Measurements from ENCODE around the gene DLEC1.

Gene DLEC1

DNA sequence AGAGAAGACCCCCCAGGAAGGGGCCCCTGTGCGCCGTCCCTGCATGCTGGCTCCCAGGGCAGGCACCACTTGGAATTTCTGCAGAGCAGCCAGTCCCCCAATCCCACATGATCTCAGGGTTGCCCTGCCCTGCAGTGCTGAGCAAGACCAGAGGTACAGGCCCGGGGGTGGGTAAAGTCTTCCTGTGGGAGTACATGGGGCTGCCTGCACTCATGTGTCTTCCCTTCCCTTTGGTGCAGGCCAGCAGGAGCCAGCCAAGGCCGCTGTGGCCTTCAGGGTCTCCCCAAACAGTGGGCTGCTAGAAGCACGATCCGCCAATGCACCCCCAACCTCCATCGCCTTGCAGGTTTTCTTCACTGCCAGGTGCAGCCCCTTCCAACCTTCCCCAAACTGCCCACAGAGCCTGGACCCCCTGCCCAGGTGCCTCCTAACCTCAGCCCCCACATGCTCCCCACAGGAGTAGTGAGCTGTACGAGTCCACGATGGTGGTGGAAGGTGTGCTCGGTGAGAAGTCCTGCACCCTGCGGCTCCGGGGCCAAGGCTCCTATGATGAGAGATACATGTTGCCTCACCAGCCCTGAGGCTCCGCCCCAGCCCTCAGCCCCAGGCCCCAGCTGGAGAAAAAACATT, 82.9 kb downstream of the DLEC1 start (continued):
- TF ChIP-seq, protein P1, sequence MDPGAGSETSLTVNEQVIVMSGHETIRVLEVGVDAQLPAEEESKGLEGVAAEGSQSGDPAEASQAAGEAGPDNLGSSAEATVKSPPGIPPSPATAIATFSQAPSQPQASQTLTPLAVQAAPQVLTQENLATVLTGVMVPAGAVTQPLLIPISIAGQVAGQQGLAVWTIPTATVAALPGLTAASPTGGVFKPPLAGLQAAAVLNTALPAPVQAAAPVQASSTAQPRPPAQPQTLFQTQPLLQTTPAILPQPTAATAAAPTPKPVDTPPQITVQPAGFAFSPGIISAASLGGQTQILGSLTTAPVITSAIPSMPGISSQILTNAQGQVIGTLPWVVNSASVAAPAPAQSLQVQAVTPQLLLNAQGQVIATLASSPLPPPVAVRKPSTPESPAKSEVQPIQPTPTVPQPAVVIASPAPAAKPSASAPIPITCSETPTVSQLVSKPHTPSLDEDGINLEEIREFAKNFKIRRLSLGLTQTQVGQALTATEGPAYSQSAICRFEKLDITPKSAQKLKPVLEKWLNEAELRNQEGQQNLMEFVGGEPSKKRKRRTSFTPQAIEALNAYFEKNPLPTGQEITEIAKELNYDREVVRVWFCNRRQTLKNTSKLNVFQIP (CRISPR knock-in tag; IDR thresholded peaks at IDR 0.05; ENCODE audit: borderline replicate concordance, low read depth): no peak

DNA sequence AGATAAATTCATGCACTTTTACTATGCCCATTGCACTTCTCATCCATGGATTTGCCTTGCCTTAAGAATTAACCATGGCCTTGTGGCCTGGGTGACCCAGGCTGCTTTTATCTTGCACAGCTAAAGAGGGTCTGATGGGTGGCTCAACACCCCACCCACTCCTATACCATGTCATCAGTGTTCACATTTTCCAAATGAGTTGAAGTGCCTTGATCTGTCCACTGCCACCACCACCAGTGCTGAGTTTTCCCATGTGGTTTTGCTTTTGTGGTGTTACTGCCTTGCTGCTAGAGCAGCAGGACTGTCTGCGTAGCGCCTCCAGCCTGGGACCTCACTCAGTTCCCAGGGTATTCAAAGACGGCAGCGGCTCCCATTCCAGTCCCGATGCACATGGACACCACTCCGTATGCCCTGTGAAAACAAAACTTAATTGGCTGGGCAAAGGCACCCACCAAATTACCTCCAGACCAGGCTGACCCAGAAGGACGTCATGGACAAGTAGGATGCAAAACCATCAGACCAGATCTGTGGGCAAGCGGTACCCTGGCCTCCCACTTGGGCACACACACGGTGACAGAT, 83.8 kb downstream of the DLEC1 start:
- TF ChIP-seq CSRNP3 (CRISPR knock-in tag; IDR thresholded peaks at IDR 0.05): no peak
- TF ChIP-seq ZNF565 (CRISPR knock-in tag; conservative IDR thresholded peaks at IDR 0.05; ENCODE audit: low read depth): no peak
- no peak for TF ChIP-seq TOX (CRISPR knock-in tag; IDR thresholded peaks at IDR 0.05; ENCODE audit: borderline replicate concordance)
- TF ChIP-seq BACH2 (CRISPR knock-in tag; IDR thresholded peaks at IDR 0.05; ENCODE audit: borderline replicate concordance): no peak
- TF ChIP-seq ISL1 (CRISPR knock-in tag; IDR thresholded peaks at IDR 0.05): no peak
- TF ChIP-seq TSHZ2 (CRISPR knock-in tag; IDR thresholded peaks at IDR 0.05): no peak
- no peak for TF ChIP-seq GLIS3 (CRISPR knock-in tag; IDR thresholded peaks at IDR 0.05)
- TF ChIP-seq ZC3H10 (CRISPR knock-in tag; IDR thresholded peaks at IDR 0.05): no peak
- TF ChIP-seq, protein P2, sequence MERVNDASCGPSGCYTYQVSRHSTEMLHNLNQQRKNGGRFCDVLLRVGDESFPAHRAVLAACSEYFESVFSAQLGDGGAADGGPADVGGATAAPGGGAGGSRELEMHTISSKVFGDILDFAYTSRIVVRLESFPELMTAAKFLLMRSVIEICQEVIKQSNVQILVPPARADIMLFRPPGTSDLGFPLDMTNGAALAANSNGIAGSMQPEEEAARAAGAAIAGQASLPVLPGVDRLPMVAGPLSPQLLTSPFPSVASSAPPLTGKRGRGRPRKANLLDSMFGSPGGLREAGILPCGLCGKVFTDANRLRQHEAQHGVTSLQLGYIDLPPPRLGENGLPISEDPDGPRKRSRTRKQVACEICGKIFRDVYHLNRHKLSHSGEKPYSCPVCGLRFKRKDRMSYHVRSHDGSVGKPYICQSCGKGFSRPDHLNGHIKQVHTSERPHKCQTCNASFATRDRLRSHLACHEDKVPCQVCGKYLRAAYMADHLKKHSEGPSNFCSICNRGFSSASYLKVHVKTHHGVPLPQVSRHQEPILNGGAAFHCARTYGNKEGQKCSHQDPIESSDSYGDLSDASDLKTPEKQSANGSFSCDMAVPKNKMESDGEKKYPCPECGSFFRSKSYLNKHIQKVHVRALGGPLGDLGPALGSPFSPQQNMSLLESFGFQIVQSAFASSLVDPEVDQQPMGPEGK (CRISPR knock-in tag; IDR thresholded peaks at IDR 0.05; ENCODE audit: borderline replicate concordance): no peak
- no peak for TF ChIP-seq ZFP3 (CRISPR knock-in tag; IDR thresholded peaks at IDR 0.05)
- no peak for TF ChIP-seq SNAI2 (CRISPR knock-in tag; IDR thresholded peaks at IDR 0.05)
- no peak for TF ChIP-seq PPARA (CRISPR knock-in tag; IDR thresholded peaks at IDR 0.05; ENCODE audit: borderline replicate concordance)
- TF ChIP-seq, protein P3, sequence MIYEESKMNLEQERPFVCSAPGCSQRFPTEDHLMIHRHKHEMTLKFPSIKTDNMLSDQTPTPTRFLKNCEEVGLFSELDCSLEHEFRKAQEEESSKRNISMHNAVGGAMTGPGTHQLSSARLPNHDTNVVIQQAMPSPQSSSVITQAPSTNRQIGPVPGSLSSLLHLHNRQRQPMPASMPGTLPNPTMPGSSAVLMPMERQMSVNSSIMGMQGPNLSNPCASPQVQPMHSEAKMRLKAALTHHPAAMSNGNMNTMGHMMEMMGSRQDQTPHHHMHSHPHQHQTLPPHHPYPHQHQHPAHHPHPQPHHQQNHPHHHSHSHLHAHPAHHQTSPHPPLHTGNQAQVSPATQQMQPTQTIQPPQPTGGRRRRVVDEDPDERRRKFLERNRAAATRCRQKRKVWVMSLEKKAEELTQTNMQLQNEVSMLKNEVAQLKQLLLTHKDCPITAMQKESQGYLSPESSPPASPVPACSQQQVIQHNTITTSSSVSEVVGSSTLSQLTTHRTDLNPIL (CRISPR knock-in tag; IDR thresholded peaks at IDR 0.05; ENCODE audit: low read depth): no peak
- TF ChIP-seq RARB (CRISPR knock-in tag; IDR thresholded peaks at IDR 0.05): no peak
- TF ChIP-seq, protein P1 (CRISPR knock-in tag; IDR thresholded peaks at IDR 0.05; ENCODE audit: borderline replicate concordance, low read depth): no peak
- no peak for ATAC-seq

GRCh38 chr3:38124324-38125122, 85.5 kb downstream of the DLEC1 start:
- ATAC-seq: no peak
- TF ChIP-seq, protein P1 (CRISPR knock-in tag; IDR thresholded peaks at IDR 0.05; ENCODE audit: borderline replicate concordance, low read depth): no peak
- TF ChIP-seq TOX (CRISPR knock-in tag; IDR thresholded peaks at IDR 0.05; ENCODE audit: borderline replicate concordance) (no peak), ZNF565 (CRISPR knock-in tag; conservative IDR thresholded peaks at IDR 0.05; ENCODE audit: low read depth) (no peak), ZFP30 (CRISPR knock-in tag; IDR thresholded peaks at IDR 0.05) (no peak), CSRNP3 (CRISPR knock-in tag; IDR thresholded peaks at IDR 0.05) (no peak), CSDC2 (CRISPR knock-in tag; IDR thresholded peaks at IDR 0.05) (no peak), OSR1 (CRISPR knock-in tag; IDR thresholded peaks at IDR 0.05) (no peak), GLIS3 (CRISPR knock-in tag; IDR thresholded peaks at IDR 0.05) (no peak), ARNTL (CRISPR knock-in tag; IDR thresholded peaks at IDR 0.05; ENCODE audit: borderline replicate concordance, low read depth) (no peak), ZNF8 (CRISPR knock-in tag; IDR thresholded peaks at IDR 0.05) (no peak), ZFP3 (CRISPR knock-in tag; IDR thresholded peaks at IDR 0.05) (no peak), ZC3H10 (CRISPR knock-in tag; IDR thresholded peaks at IDR 0.05) (no peak), ZNF70 (CRISPR knock-in tag; IDR thresholded peaks at IDR 0.05) (no peak), SNAI2 (CRISPR knock-in tag; IDR thresholded peaks at IDR 0.05) (no peak)

Measured in SK-N-SH treated with all-trans-retinoic acid at 6 μM for 48 hours (cell line).